HG02885 (cell line): ENCODE results near the gene MBTPS1.

Experiments used
- ATAC-seq: cut with Tn5 transposase; IDR thresholded peaks from one replicate; pipeline ENCODE4 v1.9.1; 2021; ENCODE audit warnings: mild to moderate bottlenecking; ENCODE audit not compliant: unreplicated experiment, poor library complexity

Gene MBTPS1

DNA sequence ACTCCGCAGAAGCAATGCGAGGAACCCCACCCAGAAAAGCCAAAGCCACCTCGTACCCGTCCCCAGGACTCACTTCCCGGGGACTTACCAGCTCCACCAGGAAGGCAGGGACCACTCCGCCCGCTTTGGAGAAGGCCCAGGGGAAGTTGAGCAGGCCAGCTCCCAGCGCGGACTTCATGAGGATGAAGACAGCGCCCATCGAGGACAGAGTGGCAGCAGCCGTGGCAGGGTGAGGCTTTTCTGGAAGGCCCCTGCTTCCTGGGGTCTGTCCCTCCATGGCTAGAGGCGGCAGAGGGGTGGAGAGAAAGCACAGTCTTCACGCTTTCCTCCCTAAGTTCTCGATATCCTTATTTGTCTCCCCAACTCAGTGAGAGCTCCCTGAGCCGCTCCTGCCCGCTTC lies 74.9 kb downstream of the MBTPS1 start:
- no peak for ATAC-seq

DNA sequence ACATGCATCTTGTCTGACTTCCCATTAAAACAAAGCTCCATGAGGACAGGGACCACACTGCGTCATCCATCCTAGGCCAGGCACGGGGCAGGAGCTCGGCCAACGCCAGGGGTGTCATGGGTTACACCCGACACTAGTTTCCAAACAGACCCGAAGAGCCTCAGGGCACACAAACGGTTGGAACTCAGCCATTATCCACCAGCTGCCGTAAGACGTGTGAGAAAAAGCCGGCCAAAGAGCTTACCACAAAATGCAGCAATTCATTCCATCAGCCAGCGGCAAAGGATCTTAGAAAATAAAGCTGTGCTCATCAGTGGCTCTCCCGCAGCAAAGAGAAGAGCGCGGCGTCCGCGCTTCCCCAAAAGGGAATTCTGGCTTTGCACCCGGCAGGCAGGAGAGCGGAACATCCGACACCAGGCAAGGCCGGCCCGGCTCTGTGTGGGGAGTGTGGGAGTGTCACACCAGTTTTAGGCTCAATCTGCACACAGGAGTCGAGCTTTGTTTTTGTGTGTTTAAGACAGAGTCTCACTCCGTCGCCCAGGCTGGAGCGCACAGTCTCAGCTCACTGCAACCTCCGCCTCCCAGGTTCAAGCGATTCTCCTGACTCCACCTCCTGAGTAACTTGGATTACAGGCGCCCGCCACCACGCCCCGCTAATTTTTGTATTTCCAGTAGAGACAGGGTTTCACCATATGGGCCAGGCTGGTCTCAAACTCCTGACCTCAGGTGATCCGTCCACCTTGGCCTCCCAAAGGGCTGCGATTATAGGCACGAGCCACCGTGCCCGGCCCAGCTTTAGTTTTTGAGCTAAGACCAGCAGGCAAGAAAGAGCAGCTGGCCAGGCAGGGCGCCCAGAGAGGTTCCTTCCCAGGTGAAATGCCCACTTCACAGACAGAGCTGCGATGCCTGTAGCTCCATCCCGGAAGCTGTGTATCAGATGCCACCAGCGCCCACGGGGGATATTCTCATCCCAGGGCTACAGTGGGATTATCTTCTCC lies 75.6 kb downstream of the MBTPS1 start:
- no peak for ATAC-seq

DNA sequence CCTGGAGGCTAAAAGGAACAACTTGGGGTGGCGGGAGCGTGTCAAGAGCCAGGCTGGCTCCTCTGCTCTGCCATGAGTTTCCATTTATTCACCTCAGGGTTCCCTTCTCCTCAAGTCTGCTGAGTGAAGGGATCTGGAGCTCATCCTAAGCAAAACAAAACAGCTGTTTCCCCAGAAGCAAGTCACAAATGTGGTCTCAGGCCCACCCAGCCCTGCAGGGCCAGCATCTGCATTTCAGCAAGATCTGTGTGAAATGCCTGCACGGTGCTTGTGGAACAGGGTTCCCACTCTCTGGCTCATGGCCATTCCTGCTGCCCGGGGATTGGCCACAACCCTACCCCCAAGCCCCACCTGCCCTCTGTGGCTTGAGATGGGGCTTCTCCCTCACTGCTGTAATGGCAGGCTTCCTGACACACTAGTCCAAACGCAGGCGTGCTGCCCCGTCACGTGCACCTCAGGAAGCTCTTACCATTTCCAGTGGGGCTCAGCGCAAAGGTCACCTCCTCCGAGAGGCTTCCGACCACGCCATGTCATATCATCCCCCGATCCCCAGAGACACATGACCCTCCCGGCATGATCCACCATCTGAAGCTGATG lies 76.4 kb downstream of the MBTPS1 start:
- ATAC-seq: no peak

DNA sequence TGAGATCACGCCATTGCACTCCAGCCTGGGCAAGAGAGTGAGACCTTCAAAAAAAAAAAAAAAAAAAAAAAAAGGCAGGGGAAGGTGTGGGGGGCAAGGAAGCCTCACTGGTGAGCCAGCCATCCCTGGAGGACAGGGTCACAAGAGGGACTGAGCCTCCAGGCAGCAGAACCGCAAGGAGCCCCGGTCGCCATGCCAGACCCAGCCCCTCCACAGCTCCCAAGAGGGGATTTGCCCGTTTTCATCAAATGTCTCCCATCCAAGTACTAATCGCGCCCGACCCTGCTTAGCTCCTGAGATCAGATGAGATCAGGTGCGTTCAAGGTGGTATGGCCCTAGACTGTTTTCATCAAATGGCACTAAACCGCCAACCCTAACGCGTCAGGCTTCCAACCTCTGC lies 77.0 kb downstream of the MBTPS1 start:
- ATAC-seq: no peak

DNA sequence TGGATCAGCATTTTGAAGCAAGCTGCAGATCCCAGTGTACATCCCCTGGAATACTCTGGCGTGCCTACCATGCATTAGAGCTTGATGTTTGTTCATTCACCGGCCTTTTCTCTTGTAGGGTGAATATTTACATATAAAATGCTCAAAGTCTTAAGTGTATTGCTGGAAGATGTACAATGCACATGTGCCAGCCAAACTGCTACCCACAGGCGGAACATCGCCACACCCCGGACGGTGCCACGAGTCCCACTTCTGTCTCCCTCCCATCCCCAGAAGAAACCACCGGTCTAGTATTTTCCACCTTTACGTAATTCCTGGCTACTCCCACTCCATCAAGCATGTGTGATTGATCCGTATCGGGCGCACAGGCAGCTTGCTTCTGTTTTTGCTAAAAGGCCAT lies 78.3 kb downstream of the MBTPS1 start:
- no peak for ATAC-seq

DNA sequence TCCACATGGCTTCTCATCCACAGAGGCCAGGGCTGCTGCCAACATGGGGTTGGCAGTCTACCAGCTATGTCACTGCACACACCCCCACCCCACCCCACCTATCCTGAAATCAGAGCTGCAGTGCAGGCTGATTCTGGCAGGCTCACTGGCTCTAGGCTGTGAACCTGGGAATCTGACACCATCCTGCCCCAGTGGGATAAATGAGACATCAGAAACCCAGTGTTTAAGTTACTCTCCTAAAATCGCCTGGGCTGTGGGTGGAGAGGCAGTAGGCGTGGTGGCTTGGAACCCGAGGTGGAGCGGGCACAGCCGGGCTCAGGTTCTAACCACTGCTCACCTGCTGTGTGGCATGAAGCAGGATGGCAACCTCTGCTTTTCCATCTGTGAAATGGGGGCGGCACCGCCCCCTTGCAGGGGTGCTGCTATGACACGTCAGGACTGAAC lies 79.7 kb downstream of the MBTPS1 start:
- ATAC-seq: no peak

DNA sequence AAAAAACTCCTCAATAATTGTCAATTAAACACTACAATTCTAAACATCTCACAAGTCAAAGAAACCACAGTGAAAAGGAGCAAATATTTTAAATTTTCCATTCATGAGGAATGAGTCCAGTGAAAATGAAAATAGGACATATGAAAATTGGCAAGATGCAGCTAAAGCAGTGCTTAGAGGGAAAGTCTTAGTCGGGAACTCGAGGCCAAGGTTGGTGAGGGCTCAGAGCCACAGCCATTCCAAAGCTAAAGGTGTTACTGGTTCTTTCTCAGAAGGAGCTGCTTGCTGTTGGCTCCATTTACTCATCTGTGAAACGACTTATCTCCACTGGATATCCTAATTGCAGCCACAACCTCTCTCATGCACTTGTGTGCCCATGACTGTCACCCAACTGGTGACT lies 80.6 kb downstream of the MBTPS1 start:
- ATAC-seq: no peak

DNA sequence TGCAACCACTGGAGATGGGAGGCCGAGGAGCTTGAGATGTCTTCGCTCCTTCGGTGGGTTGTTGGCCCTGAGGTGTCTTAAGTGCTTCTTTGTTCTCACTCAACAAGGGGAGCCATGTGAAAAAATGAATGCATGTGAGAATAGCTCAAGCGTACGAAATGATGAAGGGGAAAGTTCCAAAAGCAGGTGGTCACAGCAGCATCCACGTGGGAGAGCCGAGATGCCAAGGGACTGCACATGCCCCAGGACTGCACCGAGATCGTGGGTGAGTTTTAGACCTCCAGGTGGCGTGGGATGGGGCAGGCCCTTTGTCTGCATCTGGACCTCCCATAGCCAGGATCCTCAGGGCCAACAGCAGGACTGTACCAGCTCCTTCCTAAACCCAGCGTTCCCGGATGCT lies 82.2 kb downstream of the MBTPS1 start:
- no peak for ATAC-seq

DNA sequence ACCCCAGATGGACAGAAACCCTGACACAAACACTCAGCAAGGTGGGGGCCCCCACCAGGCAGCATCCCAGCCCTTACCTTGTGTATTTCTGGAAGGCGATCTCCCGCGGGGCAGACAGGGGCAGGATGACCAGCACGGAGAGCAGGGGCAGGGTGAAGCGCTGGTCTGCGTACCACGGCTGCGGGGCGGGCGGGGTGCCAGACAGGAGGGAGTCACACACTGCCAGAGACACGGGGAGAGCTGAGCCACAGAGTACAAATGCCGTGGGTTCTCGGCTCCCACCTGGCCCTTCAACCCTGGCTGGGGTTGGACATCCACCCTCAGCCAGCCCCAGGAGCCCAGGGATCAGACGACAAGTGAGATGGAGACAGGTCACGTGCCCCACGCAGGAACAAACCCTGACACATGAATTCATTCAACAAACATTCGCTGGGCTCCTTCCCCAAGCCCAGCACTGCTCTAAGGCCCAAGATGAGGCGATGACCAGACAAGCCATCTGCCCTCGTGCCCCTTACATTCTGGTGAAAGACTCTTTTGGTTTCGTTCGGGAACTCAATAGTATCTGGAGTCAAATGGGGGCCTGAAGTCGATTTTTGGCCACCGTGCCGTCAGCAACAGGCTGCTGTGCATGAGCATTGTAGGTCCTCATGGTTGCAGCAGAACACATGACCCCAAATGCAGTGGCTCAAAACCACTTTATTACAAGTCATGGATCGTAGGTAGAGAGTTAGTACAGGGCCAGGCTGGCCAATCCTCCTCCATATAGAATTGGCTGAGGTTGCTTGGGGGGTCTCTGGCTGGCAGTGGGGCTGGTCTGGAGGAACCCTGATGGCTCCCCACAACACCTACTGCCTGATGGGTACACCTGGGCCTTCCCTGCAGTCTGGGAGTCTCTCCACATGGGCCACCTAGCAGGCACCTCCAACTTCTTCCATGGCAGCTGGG lies 83.2 kb downstream of the MBTPS1 start:
- ATAC-seq: no peak

DNA sequence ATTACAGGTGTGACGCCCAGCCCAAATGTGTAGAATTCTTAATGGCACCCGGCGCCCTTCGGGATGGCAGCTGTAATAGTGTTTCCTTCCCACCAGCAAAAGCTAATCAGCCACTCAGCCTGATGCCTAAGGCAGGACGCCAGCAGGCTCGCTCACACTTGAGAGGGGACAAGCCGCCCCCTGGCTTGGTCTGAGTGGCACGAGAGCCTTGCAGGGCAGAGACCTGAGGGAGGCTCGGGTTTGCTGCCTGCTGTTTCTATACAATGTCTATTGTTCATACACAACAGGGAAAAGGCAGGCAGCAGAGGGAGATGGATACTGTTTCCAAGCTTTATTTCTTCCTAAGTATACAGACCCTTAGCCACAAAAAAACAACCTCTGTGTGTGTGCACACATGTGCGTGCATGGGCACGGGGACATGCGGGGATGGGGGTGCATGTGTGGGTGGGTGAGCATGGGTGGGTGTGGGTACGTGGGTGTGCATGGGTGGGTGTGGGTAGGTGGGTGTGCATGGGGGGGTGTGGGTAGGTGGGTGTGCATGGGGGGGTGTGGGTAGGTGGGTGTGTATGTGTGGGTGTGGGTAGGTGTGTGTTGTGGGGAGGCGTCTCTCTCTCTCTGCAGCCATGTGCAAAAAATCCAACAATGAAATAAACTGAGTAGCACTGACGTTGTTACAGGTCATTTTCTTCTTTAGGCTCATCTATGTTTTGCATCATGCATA lies 84.1 kb downstream of the MBTPS1 start:
- ATAC-seq: no peak

DNA sequence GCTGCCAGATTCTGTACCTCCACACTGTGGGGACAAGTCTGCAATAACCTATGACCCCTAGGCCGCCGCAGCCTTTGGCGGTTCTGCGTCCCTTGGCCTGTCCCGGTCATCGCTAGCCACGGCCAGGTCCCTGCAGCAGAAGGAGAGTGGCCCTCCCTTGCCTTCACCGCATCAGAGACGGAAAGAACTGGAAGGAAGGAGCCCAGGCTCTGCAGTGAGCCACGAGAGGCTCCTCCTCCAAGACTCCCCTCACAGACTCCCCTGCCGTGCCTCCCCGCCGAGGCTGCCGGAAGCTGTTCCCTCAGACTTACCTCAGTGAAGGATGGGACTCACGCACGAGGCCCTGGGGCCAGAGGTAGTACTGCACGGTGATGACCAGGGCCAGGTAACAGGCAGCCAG lies 85.2 kb downstream of the MBTPS1 start:
- ATAC-seq: no peak

DNA sequence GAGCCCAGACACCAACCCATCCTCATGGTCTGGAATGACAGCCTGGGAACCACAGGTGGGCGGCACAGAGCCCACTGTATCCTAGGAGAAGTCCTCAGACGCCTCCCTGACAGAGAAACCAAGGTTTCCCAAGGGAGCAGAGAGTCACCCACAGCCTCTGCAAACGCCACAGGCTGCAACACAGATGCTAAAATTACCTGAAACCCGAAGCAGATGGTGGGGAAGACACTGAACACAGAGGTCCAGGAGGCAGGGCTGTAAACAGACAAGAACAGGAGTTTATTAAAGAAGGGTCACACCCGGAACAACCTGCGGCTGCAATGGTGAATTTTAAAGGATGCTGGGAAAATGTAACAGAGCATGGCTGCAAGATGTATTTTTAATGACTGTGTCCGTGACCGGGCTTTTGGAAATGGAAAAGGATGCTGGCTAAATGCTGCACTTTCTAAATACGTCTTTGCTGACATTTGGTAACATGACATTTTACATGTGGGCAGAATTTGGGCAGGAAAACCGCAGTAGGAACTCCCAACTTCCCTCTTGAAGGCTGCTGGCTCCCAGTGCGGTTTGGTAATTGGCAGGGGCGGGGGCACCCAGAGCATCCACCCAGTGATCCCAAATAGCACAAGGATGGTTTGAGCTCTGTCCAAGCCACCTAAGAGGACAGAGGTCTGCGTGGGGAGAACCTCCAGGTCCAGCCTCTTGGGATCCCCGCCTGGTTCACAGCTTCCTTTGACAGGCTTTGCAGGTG lies 87.3 kb downstream of the MBTPS1 start:
- ATAC-seq: no peak

DNA sequence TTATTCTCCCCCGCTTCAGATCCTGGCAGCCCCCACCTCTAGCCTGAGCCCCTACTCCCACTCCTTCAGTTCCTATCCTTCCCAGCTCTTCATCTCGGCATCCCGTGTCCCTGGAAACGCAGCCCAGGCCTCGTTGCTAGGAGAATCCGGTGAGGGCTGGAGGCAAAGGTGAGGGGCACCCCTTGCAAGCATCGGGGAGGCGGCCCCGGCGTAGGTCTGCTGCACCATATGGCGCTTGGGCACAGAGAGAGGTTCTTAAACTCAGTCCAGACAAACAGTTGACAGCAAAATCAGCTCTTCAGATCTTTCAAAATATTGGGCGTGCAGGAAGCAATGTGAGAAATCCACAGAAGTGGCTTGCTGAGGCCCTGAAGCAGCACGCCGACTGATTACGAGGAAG lies 89.1 kb downstream of the MBTPS1 start:
- ATAC-seq: no peak

DNA sequence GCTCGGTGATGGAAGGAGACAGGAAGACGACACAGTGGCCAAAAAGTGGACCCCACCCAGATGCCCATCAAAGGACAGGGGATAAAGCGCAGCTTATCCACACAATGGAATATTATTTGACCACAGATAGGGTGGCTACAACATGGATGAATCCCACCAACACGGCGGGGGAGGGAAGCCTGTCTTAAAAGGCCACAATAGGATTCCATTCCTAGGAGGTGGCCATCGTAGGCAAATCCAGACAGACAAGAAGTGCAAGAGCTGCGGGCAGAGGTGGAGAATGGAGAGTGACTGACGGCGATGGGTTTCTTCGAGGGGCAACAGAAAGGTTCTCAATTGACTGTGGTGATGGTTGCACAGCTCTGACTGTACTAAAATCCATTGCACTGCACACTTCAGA lies 90.1 kb downstream of the MBTPS1 start:
- ATAC-seq: no peak

DNA sequence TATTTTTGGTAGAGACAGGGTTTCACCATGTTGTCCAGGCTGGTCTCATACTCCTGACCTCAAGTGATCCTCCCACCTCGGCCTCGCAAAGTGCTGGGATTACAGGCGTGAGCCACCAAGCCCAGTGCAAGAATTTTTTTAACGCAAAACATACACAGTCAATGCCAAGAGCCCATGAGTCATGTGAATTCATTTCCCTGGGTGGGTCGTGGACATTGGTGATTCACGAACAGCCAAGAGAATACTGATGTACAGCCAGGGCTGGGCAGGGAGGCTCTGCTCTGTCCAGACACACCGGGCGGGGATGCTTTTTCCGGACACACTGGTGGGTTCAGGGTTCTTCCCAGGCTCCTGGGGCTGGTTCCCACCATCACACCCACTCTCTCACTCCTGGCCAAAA lies 91.9 kb downstream of the MBTPS1 start:
- ATAC-seq: no peak

DNA sequence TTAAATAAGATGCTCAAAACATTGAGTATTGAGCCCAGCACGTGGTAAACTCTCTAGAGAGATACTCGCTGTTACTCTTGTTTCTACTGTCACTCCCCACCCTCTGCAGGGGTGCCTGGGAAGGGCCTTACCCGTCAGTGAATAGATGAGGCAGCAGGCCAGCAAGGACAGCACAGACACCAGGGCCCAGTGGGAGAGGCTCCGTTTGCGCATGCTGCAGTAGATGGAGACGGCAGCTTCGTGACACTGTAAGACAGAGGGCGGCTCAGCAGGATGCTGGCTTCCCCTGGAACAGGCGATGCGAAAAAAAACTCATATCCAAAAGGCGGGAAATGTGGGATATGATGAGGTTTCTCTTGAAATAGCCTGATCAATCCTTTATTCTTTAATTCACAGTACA lies 94.1 kb downstream of the MBTPS1 start:
- no peak for ATAC-seq

DNA sequence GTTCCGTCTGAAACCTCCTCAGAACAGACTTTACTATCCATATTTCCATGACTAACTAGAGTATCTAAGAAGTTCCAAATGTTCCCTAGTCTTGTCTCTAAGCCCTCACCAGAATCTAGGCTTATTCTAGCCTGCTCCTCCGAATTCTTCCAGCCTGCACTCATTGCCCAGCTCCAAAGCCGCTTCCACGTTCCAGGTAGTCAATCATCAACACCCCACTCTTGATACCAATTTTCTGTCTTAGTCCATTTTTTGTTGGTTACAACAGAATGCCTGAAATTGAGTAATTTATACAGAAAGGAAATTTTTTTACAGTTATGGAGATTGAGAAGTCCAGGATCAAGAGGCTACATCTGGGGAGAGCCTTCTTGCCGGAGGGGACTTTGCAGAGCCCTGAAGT lies 95.3 kb downstream of the MBTPS1 start:
- ATAC-seq: no peak

DNA sequence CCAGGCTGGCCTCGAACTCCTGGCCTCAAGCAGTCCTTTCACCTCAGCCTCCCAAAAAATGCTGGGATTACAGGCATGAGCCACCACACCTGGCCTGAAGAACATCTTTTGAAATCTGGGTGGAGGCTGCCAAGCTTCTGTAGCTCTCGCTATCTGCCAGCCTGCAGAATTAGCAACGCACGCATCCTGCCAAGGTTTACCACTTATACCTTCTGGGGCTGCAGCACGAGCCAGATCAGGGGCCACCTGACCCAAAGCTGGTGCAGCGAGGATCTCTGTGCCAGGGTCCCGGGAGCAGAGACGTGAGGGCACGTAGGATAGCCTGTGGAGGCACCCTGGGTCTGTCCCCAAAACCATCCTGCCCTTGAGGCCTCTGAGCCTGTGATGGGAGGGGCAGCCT lies 96.4 kb downstream of the MBTPS1 start:
- ATAC-seq: no peak

DNA sequence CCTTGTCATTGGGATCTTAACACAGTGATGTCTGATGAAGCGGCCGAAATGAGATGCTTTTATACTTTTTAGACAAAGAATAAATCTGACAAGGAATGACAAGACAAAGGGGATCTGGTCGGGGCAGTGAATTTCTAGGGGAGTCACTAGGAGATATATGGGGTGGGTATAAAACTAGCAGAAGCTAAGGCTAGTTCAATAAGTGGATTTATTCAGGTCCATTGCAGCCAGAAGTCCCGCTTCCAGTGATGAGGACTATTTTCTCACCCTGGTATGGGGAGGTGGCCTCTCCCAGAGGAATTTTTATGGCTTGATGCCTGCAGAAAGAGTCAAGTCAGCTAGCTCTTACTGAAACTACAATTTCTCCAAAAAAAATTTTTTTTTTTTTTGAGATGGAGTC lies 98.0 kb downstream of the MBTPS1 start:
- no peak for ATAC-seq
